PC-3 (cell line): ENCODE results near the gene MAGIX.
"Not testable (repeated sequence)": the region's sequence is repeated elsewhere in the genome, so short reads cannot be mapped to it uniquely, and the experiment has no call there.

Experiments
- CTCF ChIP-seq: fragments of 300-600 bp; sonication (generic); conservative IDR thresholded peaks from 2 replicates; pipeline ENCODE4 v1.5.1; 2017; ENCODE audit warnings: antibody characterized with exemption, low read depth, mild to moderate bottlenecking, low read length
- EZH2 ChIP-seq: fragments of 300-600 bp; sonication (generic); IDR thresholded peaks from one replicate; pipeline ENCODE4 v1.6.1; 2017; ENCODE audit warnings: antibody characterized with exemption, mild to moderate bottlenecking, low read length; ENCODE audit not compliant: unreplicated experiment

- TF ChIP-seq CTCF, EZH2: not testable (repeated sequence)
Measured at GRCh38 chrX:49143154-49143553, 19.4 kb upstream of the MAGIX start.
